HG03558 (cell line): ENCODE measurements around the gene PLEKHN1.
"Not testable (repeated sequence)": the region's sequence is repeated elsewhere in the genome, so short reads cannot be mapped to it uniquely, and the experiment has no call there.

Experiments used
- ATAC-seq: cut with Tn5 transposase; IDR thresholded peaks from one replicate; pipeline ENCODE4 v1.9.1; 2021; ENCODE audit warnings: moderate number of reproducible peaks; ENCODE audit not compliant: unreplicated experiment; ENCODE audit errors: extremely low read depth

The PLEKHN1 gene

DNA sequence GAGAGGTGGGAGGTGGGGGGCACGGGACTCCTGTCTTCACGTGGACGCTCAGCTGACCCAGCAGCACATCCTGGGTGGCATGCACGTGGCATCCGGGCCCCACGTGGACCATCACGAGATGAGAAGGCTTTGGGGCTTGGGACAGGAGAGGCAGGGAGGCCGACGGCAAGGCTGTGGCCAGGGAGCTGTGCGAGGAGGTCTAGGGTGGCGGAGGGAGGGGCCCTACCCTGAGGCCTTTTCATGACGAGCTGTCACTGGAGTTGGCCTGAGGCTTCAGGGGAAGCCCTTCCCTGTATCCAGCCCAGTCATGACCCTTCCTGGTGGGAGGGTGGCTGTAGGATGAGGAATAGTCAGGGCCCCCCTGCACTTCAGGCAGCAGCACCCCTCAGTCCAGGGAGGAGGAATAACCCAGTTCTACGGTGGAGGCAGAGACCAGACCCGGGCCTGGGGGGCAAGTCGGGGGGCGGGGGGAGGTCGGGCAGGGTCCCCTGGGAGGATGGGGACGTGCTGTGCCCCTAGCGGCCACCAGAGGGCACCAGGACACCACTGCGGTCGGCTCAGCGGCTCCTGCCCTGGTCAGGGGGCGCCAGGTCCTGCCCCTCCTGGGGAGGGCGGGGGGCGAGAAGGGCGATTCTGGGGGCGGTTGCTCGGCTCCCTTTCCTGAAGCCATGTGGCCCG lies 17.7 kb downstream of the PLEKHN1 start:
- no peak for ATAC-seq

DNA sequence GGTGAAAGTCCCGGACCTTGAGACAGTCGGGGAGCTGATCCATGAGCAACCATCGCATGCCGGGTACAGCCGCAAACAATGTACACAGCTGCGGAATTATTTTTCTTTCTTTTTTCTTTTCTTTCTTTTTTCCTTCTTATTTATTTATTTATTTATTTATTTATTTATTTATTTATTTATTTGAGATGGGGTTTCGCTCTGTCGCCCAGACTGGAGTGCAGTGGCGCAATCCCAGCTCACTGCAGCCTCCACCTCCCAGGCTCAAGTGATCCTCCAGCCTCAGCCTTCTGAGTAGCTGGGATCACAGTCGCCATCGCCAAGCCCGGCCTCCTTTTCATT lies 18.2 kb downstream of the PLEKHN1 start:
- ATAC-seq, result no peak

DNA sequence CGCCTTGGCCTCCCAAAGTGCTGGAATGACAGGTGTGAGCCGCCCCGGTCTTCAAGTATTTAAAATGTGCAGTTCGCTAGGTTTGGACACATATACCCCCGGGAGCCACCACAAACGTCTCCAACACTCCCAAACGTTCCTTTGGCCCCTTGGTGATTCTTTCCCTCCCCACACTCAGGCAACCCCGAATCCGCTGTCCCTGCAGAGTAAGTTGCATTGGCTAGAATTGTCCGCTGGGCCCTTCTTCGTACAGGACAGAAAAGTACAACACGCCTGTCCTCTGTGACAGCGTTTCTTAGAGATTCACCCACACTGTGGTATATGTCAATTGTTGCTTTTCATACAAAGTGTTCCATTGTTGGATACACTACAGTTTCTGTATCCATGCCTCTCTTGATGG lies 18.8 kb downstream of the PLEKHN1 start:
- ATAC-seq, result no peak

DNA sequence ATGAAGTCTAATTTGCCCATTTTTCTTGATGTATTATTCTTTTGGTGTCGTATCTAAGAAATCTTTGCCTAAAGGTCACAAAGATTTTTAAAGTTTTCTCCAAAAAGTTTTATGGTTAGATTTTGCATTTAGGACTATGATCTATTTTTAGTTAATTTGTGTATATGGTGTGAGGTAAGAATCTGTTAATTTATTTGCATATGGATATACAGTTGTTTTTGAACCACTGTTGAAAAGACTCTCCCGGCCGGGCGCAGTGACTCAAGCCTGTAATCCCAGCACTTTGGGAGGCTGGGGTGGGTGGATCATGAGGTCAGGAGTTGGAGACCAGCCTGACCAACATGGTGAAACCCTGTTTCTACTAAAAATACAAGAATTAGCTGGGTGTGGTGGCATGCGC lies 21.8 kb downstream of the PLEKHN1 start:
- not testable (repeated sequence) for ATAC-seq

DNA sequence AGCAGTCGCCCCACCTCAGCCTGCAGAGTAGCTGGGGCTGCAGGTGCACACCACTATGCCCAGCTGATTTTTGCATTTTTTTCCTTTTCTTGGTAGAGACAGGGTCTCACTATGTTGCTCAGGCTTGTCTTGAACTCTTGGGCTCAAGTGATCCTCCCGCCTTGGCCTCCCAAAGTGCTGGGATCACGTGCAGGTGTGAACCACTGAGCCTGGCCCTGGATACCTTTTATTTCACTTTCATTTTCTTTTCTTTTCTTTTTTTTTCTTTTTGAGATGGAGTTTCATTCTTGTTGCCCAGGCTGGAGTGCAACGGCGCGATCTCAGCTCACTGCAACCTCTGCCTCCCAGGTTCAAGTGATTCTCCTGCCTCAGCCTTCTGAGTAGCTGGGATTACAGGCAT lies 25.0 kb downstream of the PLEKHN1 start:
- not testable (repeated sequence) for ATAC-seq

DNA sequence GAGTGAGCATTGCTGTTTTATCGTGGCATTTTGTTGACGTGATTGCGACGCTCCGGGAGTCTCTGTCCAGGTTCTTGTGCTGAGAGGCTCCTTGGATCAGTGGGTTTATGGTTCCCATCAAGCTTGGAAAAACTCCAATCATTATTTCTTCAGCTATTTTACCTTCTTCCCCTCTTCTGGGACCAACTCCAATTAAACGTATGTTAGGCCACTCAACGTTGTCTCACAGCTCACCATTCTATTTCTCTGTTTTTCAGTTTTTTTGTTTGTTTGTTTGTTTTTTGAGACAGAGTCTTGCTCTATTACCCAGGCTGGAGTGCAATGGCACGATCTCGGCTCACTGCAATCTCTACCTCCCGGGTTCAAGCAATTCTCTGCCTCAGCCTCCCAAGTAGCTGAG lies 25.6 kb downstream of the PLEKHN1 start:
- no peak for ATAC-seq

DNA sequence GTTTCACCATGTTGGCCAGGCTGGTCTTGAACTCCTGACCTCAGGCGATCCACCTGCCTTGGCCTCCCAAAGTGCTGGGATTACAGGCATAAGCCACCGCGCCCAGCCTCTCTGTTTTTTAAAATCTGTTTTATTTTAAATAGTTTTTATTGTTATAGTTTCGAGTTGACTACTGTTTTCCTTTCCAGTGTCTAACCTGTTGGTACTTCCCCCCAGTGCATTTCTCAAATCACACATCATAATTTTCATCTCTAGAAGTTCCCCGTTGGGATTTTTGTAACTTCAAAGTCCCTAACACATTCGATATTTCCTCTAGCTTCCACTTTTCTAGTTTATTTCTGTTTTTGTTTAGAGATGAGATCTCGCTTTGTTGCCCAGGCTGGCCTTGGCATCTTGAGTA lies 26.1 kb downstream of the PLEKHN1 start:
- ATAC-seq, result no peak

DNA sequence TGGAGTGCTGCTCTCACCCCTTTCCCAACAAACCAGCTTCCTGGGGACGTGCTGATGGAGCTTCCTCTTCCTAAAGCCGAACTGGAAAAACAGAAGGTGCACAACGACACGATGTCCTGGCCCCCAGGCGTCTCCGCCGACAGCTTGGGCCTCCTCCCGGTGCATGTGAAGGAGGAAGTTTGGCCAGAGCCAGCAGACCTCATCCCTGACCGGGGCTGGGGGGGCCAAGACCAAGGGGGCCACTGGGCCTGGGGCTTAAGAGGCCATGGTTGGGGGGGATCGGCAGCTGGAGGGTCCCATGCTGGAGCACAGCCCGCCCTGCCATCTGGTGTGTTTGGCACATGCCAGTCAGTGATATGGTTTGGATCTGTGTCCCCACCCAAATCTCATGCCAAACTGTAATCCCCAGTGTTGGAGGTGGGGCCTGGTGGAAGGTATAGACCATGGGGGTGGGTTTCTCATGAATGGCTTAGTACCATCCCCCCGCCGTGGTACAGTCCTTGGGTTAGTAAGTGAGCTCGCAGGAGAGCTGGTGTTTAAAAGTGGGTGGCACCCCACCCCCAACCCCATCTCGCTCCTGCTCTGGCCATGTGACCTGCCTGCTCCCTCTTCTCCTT lies 27.2 kb downstream of the PLEKHN1 start:
- no peak for ATAC-seq

DNA sequence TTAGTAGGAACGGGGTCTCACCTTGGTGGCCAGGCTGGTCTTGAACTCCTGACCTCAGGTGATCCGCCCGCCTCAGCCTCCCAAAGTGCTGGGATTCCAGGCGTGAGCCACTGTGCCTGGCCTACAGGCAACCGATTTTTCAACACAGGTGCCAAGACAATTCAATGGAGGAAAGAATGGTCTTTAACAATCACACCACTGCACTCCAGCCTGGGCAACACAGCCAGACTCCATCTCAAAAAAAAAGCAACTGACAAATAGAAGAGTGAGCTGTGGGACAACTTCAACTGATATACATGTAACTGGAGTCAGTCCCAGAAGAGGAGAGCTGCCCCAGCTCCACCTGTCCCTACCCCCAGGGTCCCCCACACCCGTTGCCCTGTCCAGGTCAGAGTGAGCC lies 28.3 kb downstream of the PLEKHN1 start:
- ATAC-seq, result not testable (repeated sequence)

DNA sequence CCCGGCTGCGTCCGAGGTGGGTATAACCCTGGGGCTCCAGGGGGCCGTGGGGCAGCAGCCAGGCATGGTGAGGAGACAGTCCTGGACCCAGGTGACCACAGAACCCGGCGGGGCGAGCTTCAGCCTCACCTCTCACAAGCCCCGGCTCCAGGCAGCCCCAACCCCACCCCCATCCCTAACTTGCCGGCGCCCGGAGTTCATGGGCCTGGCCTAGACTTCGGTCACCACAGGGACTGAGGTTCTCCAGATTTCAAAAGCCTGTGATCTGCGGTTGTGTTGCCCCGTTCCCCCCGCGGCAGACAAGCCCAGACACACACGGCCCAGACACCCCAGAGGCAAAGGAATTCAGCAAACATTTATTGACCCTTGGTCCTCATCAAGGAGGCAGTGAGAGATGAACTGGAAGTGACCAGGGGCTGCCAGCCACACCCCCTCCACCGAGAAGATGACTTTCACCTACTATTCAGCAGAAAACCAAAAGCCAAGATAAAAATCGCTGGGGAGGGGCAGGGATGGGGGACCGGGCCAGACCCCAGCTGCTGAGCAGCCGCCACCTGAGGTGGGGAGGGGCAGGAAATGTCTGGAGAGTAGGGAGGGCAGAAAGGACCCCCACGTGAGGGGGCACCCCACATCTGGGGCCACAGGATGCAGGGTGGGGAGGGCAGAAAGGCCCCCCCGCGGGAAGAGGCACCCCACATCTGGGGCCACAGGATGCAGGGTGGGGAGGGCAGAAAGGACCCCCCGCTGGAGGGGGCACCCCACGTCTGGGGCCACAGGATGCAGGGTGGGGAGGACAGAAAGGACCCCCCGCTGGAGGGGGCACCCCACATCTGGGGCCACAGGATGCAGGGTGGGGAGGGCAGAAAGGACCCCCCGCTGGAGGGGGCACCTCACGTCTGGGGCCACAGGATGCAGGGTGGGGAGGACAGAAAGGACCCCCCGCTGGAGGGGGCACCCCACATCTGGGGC lies 29.7 kb downstream of the PLEKHN1 start:
- no peak for ATAC-seq

DNA sequence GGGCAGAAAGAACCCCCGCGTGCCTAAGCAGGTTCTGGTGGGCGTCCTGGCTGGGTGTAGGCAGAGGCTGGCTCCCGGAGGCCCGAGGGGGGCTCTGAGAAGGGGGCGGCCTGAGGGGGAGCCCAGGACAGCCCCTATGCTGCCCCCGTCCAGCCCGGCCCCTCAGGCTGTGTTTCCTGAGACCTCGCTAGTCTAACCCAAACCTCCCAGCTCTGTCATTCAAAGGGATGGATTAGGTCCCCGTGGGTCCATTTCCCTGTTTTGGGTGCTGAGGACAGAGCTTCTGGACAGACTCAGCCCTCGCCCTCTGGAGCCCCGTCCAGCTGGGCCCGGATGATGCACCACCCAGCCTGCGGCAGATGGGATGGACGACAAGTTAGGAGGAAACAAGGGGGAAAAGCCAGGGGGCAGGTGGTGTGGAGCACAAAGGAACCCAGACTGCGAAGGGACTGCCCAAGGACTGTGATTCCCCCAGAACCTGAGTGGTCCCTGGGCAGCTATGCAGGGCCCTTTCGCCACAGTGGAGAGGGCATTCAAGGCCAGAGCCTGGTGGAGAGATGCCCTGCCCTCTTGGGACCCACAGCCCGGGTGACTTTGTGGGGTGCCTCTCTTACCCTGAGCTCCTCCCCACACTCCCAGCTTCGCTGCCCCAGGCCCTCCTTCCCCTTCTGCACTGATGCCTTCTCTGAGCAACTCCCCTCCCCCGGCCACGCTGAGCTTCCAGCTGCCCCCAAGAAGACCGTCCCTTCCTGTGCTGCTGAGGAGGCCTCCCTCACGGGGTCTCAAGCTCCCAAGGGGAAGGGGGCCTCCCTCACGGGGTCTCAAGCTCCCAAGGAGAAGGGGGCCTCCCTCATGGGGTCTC lies 30.8 kb downstream of the PLEKHN1 start:
- ATAC-seq, result no peak

DNA sequence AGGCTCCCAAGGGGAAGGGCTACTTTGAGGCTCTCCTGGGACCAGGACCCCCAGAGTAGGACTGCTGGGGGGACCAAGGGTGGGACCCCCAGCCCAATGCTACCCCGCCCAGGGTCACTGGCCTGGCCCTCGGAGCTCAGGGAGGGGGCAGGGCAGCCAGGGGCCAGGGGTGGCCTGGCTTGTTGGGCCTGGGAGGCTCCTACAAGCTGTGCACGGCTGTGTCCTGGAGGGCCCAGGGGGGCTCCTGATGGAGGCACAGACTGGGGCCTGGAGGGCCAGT lies 31.4 kb downstream of the PLEKHN1 start:
- ATAC-seq, result no peak

DNA sequence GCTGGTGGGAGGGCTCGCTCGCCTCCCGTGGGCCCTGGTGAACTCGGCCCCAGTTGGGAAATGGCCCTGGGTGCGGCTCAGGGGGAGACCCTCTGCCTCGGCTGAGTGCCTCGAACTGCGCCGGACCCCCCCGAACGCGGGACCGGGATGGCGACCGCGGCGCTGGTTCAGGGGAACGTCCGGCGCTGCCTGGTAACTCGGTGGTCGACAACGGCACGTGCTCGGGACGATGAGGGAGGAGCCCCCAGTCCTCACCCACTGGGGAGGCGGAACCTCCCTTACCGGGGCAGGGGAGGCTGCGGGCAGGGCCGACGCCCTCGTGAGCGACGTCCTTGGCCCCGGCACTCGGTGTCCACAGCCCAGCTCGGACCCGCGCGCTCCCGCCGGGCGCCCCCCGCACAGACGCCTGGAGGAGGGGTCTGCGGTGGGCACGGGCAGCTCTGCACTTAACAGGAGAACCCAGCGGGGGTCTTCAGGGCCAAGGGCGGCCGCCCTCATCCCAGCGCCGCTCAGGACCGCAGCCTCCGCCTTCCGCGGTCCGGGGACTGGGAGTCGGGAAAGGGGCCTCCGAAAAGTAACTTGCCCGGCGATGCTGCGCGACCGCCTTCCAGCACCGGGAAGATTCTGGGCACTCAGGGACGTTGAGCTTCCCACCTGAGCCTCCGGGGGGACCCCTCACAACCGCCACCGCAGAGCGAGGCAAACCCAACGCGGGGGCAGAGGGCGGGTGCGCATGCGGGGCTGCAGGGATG lies 31.9 kb downstream of the PLEKHN1 start:
- no peak for ATAC-seq

DNA sequence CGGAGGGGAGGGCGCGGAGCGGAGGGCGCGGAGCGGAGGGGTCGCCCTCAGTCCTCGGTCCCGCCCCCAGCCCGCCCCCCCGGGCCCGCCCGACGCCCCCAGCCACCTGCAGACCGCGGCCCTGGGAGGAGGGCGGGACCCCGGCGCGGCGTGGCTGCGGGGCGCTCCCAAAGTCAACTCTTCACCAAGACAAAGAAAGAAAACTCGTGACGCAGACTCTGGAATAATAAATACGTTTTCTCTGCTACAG lies 32.4 kb downstream of the PLEKHN1 start:
- no peak for ATAC-seq

DNA sequence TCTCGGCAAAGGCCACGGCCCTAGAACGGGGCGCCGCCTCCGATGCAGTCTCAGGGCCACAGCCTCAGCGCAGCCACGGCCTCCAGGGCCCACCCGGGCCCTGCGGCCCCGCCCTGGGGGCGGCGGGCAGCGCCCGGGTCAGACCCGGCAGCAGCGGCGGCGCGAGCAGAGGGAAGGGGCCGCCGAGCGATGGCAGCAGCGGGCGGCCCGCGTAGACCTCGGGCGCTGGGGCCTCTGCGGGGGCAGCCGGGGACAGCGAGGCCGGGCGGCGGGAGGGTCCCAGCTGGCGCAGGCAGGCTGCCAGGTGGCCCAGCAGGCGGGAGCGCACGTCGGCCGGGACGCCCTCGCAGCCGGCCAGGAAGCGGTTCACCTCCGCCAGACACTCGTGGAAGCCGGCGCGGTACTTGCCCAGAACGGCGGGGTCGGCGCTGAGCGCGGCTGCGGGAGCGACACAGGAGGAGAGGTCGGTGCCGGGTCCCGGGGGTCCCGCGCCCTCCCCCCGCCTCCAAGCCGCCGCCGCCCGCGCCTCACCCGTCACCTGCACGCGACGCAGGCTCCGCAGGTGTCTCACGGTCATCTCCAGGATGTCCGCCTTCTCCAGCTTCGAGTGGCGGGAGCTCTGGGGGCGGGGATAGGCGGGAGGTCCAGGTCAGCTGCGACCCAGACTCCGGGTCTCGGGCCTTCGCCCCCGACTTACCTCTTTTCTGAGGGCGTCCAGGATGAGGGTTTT lies 32.9 kb downstream of the PLEKHN1 start:
- no peak for ATAC-seq

DNA sequence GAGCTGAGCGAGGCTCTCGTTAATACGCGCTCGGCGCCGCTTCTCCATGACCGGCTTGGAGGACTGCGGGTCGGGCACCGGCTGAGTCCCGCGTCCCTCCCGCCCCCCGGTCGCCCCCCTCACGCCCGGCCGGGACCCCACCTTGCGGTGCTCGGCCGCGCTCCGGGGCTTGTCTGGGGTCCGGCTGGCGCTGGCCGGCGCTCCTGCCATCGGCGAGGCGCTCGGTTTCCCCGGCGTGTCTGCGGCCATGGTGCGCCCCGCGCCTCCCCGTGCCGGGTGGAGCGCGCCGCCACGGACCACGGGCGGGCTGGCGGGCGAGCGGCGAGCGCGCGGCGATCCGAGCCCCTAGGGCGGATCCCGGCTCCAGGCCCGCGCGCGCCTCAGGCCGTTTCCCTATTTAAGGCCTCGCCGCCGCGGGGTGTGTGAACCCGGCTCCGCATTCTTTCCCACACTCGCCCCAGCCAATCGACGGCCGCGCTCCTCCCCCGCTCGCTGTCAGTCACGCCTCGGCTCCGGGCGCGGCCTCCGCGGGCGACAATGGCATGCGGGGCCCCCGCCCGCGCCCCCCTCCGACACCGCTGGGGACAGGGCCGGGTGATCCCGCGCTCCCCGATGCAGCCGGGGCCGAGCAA lies 33.6 kb downstream of the PLEKHN1 start, which contains the start of gene HES4:
HES4 (minus strand) TSS at position 373 of the 632 bp plus-strand sequence; CDS start at position 249, 124 bp downstream.
- no peak for ATAC-seq

DNA sequence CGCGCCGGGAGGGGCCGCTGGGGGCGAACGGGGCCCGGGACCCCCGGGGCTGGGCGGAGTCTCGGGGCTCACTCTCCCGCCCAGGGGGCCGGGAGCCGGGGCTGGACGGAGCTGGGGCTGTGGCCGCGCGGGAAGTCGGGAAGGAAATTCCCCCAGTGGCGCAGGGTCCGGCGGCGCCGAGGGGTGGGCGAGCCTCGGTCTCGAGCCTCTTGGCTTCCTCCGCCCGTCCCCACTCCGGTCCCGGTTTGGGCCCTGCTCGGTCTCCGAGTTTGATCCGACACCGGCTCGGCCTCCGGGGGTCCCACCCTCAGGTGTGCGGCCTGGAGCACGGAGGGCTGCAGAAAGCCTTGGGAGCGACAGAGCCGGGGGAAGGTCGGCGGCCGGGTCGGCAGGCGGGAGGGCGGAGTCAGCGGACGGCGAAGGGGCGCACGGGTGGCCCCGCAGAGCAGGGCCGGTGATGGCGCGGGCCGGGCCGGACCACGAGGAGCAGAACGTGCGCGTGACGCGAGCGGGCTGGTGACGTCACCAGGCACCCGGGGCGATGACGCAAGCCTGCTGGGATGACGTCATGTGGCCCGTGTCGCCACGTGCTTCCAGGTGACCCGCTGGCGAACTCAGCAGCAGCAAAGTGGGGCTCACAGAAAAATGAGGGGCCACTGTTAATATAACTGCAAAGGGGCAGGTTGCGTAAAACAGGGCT lies 34.2 kb downstream of the PLEKHN1 start:
- ATAC-seq, result no peak

DNA sequence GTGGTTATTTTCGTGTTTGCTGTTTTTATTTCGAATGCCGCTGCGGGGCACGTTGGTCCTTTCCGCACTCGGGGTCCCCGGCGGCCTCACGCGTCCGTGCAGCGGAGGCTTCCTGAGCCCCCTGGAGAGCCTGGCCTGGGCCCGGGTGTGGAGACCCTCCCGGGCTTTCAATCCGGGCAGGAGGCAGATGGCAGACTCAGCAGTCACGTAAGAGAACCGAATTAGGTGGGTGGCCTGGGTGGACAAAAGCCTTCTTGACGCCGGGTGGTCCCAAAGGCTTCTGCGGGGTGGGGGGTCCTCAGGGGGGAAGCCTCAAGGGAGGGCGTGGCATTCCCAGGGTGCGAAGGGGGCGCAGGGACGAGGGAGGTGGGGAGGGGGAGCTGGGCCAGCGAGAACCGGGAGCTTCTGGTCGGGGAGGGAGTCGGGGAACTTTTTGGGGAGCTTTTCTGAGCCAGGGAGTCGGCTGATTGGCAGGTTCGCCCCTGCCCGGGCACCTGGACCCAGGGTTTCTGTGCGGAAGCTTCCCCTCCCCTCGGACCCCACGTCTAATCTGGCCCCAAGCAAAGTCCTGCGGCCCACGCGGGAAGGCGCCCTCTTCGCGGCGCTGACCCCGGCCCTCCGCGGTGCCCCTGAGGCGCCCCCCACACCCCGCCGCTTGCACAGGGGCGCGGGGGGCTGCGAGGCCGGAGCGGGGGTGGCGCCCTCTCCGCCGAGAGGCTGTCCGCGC lies 34.9 kb downstream of the PLEKHN1 start:
- ATAC-seq, result no peak
